Kasumi-1 (cell line): ENCODE data around the gene BBS2.
A peak's percentile ranks its signal among the peaks of the same experiment; 100 is the strongest.

ENCODE experiments used
- DNase-seq, 2 experiments: peaks; one replicate each; lab custom pipeline; 2025; lab: John Stamatoyannopoulos, UW

The BBS2 gene

DNA sequence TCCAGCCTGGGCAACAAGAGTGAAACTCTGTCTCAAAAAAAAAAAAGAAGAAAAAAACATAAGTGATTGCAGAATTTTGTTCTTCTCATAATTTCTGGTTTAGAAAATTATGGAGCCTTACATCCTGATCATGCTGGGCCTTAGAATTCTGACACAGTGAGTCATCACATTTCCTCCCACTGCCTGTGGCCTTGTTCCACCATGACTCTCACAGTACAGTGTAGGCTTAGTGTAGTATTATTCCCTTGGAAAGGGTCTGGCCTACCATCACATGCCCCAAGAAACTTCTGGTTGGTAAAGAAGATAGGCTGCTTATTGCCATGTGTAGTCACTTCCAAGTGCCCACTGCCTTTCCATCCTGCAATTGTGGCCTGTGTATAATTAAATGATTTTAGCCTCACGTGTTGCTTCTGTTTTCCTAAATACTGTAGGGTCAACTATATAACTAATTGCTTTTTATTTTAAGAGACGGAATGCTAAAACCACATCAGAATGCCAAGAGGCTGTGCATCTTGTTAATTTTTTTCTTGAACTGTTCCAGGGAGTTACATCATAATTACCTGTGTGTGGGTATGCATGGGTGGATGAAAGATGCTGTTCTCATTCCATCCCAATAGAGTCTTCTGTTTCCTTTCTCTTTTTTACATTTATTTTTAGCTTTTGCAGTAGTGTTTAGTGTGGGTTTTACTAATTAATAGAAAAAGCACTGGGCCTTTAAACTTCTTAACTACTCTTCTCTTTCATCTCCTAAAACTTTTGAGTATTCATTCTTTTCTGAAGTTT lies 42.5 kb downstream of the BBS2 start:
- DNase-seq = peak; percentile 22 to 31

DNA sequence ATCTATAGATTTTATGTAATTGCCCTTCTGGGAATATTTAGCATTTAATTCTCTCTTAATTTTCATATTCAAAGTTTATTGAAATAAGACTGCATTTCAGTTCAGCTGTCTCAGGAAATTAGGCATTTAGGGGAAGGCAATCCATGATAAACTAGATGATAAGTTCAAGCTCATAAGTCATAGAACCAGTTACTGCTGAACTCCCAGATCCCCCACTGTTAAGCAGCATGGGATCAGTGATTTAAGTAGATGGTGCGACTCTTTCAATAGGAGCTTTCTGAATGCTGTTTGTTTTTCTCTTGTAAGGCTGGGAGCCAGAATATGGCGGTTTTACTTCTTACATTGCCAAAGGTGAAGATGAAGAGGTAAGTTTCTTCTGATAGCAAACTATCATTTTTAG lies 44.6 kb downstream of the BBS2 start:
- no peak for DNase-seq

DNA sequence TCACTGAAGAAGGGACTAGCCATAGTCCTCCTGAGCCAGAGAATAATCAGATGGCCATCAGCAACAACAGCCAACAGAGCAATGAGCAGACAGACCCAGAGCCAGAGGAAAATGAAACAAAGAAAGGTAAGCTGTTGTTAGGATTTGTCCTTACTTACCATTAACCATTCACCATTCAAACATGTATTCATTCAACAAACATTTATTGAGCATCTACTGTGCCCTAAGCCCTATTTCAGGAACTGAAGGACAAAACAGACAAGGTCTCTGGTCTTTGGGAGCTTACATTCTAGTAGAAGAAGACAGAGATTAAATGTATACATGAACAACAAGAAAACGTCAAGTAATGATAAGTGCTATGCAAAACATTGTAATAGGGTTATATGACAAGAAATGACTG lies 49.2 kb downstream of the BBS2 start:
- no peak for DNase-seq

DNA sequence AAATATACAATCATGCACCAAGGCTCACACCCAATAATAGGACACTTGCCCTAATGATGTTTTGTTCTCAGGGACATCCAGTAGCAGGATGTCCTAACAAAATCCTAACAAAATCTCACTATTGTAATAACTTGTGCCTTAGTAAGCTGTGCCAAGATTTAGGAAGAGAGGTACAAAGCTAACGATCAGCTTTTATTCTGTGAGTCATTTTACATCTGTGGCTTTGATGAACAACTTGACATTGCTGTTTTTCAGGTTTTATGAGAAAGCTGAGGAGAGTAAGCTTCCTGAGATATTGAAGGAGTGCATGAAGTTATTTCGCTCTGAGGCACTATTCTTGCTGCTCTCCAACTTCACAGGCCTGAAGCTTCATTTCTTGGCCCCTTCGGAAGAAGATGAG lies 49.6 kb downstream of the BBS2 start:
- DNase-seq = no peak

DNA sequence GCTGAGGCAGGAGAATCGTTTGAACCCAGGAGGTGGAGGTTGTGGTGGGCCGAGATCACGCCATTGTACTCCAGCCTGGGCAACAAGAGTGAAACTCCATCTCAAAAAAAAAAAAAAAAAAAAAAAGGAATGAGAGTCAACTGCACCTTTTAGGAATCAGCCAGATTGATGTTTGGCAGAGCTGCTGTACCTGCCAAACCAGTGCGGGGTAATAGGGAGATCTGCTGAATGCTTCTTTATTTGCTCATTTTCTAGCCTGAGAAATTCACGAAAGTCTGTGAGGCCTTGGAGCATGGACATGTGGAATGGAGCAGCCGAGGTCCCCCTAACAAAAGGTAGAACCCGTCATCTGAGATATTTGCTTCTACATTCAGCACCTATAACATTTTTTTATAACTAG lies 50.1 kb downstream of the BBS2 start:
- no peak for DNase-seq

DNA sequence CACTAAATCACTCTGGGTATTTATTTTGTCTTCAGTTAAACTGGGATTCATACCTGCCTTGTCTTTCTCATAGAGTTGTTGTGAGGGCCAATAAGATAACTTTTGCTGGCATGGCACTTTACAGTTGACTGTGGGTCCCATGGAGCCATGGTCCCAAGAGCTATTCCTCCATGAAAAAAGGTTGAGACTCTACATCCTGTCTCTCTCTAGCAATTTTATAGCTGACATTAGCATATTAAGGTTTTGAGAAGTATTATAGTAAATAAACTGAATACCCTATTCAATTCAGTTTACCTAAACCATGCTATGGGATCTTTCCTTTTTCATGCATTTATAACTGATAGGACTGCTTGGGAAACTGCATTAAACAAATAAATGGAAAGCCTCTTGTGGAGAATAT lies 51.0 kb downstream of the BBS2 start:
- DNase-seq = no peak

DNA sequence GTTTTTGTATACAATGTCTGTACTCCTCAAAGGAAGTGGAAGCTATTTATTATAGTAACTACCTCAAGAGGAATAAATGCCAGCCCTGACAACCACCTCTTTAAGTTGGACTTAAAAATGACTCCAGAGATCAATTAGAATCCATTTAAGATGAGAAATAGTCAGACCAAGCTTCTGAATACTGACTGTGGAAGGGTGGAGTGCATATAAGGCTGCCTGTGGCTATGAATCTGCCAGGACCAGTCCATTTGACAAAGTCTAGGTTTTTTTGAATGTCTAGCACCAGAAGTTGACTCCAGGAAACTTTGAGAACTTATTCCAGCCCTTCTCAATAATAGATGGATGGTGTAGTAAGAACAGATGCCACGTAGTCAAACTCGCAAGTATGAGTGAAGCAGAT lies 53.5 kb downstream of the BBS2 start:
- DNase-seq = no peak

DNA sequence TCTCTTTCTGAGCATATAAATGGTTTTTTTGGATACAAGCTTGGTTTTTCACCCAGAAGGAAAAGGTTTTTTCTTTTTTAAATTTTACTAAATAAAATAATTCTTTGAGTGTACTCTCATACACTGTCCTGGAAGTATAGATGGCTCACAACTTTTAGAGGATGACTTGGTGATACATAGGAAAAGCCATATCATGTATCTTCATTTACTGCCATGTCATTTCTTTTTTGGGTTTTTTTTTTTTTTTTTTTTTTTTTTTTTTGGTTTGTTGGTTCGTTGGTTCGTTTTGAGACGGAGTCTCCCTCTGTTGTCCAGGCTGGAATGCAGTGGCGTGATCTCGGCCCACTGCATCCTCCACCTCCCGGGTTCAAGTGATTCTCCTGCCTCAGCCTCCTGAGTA lies 56.7 kb downstream of the BBS2 start:
- no peak for DNase-seq

DNA sequence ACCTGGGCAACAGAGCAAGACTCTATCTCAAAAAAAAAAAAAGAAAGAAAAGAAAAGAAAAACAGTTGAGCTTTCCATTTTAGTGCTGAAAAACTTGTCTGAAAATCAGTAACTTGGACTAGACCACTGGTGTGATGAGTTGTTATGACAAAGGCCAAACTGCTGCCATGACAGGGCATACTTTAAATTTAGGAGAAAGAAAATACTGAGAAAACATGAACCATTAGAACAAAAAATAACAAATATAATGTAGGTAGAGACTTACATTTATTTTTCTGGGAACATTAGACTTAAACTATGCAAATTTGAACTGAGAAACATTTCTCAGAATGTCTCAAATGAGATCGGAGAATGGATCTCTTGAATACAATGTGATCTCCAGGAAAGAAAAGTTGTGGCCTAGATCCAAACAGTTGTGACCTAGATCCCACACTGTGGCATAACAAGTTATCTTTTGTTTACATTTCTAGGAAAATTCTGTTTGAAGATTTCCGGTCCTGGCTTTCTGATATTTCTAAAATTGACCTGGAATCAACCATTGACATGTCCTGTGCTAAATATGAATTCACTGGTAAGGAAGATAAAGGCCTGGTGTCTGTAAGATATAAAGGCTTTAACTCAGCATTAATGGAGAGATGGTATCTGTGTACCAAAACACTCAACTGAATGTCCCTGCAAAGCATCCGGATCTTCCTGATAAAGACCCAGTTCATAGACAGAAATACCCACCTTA lies 57.6 kb downstream of the BBS2 start:
- DNase-seq = no peak

DNA sequence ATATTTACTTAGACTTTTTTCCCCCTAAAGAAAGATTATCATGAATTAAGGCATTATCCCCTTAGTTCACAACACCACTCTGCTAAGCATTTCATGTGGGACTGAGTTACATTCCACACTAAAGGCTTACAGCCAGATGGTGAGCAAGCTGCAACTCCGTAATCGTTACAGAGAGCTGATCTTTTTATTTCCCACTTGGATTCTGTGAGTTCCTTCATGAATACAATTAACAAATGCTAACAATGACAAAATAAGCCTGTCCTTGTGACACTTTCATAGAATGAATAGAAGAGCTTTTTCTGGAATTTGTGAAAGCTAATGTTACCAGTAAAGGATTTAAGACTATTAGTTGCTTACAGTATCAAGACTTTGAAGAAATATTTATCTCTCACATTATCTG lies 59.7 kb downstream of the BBS2 start:
- DNase-seq = no peak

DNA sequence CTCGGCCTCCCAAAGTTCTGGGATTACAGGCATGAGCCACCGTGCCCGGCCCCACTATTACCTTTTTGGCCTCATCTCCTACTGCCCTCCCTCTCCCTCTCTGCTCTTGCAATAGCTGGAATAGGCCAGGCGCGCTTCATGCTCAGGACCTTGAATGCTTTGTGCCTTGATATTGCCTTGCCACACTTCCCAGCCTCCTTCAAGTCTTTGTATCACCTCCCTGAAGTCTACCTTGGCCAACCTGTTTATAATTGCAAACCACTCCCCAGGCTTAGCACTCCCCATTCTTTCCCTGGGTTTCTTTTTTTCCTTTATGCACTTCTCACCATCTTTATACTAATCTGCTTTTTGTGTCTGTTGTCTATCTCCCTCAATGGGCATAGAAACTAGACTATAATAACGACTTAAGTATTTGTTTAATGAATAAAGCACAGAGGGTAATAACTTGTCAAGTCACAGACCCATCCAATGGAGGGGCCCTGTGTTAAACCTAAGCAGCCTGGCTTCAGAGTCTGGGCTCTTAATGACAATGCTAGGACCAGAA lies 61.8 kb downstream of the BBS2 start:
- no peak for DNase-seq

DNA sequence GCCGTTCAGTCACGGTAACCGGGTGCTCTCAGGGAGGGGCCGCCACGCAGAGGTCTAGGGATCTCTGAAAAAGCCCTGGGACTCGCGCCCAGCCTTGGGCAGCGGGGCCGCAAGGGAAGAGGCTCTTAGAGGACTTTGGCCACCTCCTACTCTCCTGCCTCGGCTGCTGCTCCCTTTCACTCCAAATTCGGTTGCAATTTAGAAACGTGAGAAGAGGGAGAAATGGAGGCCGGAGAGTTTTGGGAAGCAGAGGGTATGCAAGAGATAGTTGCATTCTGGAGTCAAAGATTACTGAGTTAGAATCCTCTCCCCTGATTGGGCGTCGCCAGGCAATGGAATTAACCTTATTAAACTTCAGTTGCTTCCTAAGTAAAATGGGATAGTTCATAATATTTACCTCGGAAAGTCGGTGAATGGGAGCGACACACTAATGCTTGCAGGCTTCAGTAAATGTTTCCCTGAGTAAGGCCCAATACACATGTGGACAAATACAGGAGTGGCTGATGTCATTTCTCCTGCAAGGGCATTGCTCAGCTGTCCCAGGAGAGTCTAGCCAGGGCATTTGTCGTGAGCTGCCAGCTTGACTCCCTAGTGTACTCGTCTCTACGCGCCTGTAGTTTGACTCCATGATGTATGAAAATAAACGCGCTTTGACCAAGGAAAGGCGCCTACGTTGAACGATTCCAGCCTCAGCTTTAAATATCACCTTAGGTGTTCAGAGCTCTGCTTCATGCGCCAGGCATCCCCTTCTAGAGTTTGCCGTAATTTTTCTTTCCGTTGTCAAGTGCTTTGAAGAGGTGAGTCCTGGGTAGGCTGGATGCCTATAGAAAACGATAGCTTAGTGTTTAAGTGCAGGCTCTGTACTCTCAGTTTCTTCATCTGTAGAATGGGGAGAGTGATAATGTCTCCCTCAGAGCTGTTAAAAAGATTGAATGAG lies 67.8 kb downstream of the BBS2 start:
- peak; percentile 78 to 82 for DNase-seq

DNA sequence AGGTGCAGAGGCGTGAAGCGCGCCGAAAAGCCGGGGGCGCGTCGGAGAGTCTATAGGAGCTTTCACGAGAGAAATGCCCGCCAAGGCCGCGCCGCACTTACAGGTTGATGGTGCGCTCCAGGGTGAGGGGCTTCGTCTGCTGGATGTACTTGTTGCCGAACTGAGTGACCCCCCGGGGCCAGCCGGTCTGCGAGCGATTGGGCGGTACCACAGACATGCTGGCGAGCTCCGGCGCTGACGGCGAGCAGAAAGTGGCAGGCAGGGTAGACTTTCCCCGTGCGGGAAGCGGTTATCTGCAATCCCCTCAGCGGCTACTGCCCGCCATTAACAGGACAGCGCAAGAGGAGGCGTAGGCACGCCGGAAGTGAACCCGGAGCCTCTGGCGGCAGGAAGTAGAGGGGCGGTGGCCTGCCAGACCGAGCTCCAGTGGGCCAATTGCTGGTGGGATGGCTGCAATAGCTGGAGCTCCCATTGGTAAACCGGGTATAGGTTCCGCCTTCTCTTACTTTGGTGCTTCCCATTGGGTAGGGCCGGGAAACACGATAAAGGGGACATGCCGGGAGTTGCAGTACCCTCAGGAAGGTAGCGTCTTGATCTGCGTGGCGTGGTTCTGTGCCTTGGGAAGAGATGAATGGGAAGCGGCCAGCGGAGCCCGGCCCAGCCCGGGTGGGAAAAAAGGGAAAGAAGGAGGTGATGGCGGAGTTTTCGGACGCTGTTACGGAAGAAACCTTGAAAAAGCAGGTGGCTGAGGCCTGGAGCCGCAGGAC lies 68.7 kb downstream of the BBS2 start, which contains the start of the genes NUDT21 and OGFOD1:
TSS of gene NUDT21 (minus strand) at position 347 of the 767 bp plus-strand sequence. CDS start at position 217, 130 bp downstream.
TSS of gene OGFOD1 (plus strand) at position 569 of the 767 bp plus-strand sequence. CDS start at position 628, 59 bp downstream.
- peak; percentile 99 to 100 for DNase-seq

DNA sequence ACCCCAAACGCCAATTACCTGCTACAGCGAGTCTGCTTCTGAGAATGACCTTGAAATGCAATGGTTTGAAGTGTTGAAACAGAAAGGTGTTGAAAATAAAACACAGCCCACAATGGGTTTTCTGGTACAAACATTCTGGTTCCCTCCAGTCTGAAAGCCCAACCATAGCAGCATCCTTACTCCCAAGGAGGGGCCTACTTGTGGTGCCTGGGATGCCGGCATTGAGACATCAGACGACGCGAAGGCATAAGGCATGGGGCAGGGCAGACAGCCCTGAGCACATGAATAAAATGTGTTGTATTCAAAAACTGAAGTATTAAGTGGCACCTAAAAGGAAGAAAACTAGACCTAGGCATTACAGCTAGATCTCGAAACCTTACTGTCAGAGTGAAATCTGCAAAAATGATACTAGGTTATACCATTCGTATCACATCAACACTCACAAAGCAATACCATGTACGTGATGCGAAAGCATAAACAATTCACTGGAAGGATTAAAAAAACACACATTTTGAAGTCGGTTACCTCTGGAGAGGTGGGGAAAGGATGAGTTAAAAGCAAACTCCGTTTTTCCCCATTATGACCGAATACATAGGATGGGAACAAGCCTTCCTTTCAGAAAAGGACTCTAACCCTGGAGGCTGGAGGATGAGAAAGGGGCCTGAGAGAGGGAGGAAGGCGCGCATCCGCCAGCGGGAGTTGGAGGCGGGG lies 69.4 kb downstream of the BBS2 start:
- peak; percentile 3 to 16 for DNase-seq

DNA sequence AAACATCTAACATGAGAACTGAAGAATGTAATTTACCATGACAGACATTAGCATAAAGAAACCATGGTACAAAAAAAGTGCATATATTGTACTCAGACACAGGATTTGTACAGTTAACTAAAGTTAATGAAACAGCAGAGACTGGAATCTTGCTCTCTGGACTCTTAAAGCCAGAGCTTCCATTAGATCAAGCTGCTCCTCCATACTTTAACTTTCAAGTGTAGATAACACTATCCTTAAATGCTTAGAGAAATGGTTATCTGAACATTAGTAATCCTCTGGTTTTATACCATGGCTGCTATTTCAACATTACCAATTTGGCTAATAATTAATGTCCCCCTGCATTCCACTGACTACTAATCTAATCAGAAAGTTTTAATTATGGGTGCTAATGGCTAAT lies 71.8 kb downstream of the BBS2 start:
- no peak for DNase-seq

DNA sequence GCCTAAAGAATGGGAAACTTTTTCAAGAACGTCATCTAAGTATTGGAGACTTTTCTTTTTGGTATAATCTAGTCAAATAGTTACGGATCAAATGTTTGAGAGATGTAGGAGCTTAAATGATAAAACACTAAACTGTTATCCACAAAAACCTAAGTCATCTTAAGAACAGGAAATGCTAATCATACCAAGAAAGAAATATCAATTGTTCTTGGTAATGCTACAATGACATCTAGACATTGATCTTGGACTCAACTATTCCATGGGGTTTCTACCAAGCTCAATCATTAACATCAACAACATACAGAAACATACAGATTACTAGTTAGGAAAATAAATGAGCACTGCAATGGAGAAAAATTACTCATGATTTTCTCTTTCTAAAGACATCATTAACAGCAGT lies 72.5 kb downstream of the BBS2 start:
- DNase-seq = no peak

DNA sequence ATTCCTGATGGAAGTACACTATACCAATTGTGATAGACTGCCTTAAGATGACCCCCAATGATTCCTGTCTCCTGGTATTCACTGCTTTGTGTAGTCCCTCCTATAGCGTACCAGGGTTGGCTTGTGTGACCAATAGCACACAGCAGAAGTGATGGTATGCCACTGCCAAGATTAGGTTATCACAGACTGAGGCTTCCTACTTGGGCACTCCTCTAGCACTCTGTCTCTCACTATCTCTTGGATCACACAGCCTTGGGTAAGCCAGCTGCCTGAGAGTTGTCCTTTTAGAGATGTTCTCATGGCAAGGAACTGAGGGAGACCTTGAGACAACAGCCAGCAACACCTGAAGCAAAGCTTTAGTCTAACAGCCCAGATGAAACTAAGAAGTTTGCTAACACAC lies 81.8 kb downstream of the BBS2 start:
- no peak for DNase-seq

DNA sequence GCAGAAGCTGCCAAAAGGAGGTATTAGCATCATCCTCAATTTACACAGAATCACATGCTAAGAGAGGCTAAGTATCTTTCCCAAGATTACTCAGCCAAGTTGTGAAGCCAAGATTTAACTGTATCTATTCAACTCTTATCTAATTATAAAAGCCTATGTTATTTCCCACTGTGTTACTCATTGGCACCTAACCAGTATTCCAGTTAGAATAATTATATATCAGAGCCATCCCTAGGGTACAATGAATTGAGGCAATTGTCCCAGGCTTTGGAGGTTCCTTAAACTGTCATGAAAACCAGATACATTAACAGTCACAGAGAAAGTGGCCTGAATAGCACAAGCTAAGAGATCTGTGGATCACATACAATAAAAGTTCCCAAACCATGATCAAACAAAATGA lies 83.6 kb downstream of the BBS2 start:
- DNase-seq = no peak
